H9 (cell line): ENCODE results near the gene MYCBP2. TPM values are rescaled to one million over a fixed set of nuclear protein-coding genes. Genes with fewer than 3 reads are reported as not detected.
A peak's percentile ranks its signal among the peaks of the same experiment; 100 is the strongest.

ENCODE experiments used
- DNase-seq: peaks from one replicate; pipeline ENCODE4 v3.0.0-alpha.2; 2017
- H2AFZ ChIP-seq: one replicate; pipeline ENCODE4 v1.6.1; 2013; ENCODE audit warnings: mild to moderate bottlenecking, low read length, control low read depth, moderate library complexity
- H2AK5ac ChIP-seq: 2 replicates; pipeline ENCODE4 v1.6.1; 2013; ENCODE audit warnings: low read length, control low read depth, mixed read lengths; ENCODE audit not compliant: insufficient read length
- H2BK120ac ChIP-seq: one replicate; pipeline ENCODE4 v1.6.1; 2013; ENCODE audit warnings: low read depth, mild to moderate bottlenecking, low read length, control low read depth, inconsistent platforms; ENCODE audit not compliant: poor library complexity, severe bottlenecking
- H2BK12ac ChIP-seq: 2 replicates; pipeline ENCODE4 v1.6.1; 2013; ENCODE audit warnings: low read length, control low read depth, mixed read lengths, low read depth; ENCODE audit not compliant: insufficient read length
- H2BK15ac ChIP-seq: 2 replicates; pipeline ENCODE4 v1.6.1; 2013; ENCODE audit warnings: low read depth, low read length, control low read depth
- H2BK20ac ChIP-seq: one replicate; pipeline ENCODE4 v1.6.1; 2013; ENCODE audit warnings: low read depth, mild to moderate bottlenecking, low read length, control low read depth, inconsistent platforms; ENCODE audit not compliant: poor library complexity, severe bottlenecking
- H2BK5ac ChIP-seq: 2 replicates; pipeline ENCODE4 v1.6.1; 2013; ENCODE audit warnings: low read length, control low read depth, mixed read lengths; ENCODE audit not compliant: insufficient read length
- H3K14ac ChIP-seq: 2 replicates; pipeline ENCODE4 v1.6.1; 2013; ENCODE audit warnings: low read length, control low read depth; ENCODE audit not compliant: insufficient read depth
- H3K18ac ChIP-seq: 2 replicates; pipeline ENCODE4 v1.6.1; 2013; ENCODE audit warnings: low read depth, mild to moderate bottlenecking, mixed read lengths, low read length, control low read depth; ENCODE audit not compliant: insufficient read length
- H3K23ac ChIP-seq: 2 replicates; pipeline ENCODE4 v1.6.1; 2013; ENCODE audit warnings: low read length, control low read depth, mixed read lengths, low read depth; ENCODE audit not compliant: insufficient read length
- H3K23me2 ChIP-seq: 2 replicates; pipeline ENCODE4 v1.6.1; 2013; ENCODE audit warnings: low read depth, mild to moderate bottlenecking, mixed read lengths, low read length, control low read depth; ENCODE audit not compliant: insufficient read length, poor library complexity, severe bottlenecking
- H3K27ac ChIP-seq: 2 replicates; pipeline ENCODE4 v1.5.1; 2013; ENCODE audit warnings: low read length, control low read depth, mixed read lengths, low read depth; ENCODE audit not compliant: insufficient read length
- H3K27me3 ChIP-seq: 2 replicates; pipeline ENCODE4 v1.6.1; 2013; ENCODE audit warnings: low read length, control low read depth, inconsistent platforms; ENCODE audit not compliant: insufficient read depth
- H3K4ac ChIP-seq: 2 replicates; pipeline ENCODE4 v1.6.1; 2013; ENCODE audit warnings: low read depth, mild to moderate bottlenecking, control low read depth, inconsistent platforms, low read length, moderate library complexity
- H3K4me1 ChIP-seq: 2 replicates; pipeline ENCODE4 v1.6.1; 2013; ENCODE audit warnings: low read length, control low read depth, inconsistent platforms; ENCODE audit not compliant: insufficient read depth
- H3K4me2 ChIP-seq: 2 replicates; pipeline ENCODE4 v1.6.1; 2013; ENCODE audit warnings: low read length, control low read depth, mixed read lengths; ENCODE audit not compliant: insufficient read length, insufficient read depth
- H3K56ac ChIP-seq: 2 replicates; pipeline ENCODE4 v1.6.1; 2013; ENCODE audit warnings: low read depth, mild to moderate bottlenecking, mixed read lengths, low read length, control low read depth; ENCODE audit not compliant: insufficient read length
- H3K79me1 ChIP-seq: 2 replicates; pipeline ENCODE4 v1.6.1; 2013; ENCODE audit warnings: low read depth, mild to moderate bottlenecking, moderate library complexity, low read length, control low read depth, inconsistent platforms; ENCODE audit not compliant: insufficient read depth, poor library complexity, severe bottlenecking
- H3K79me2 ChIP-seq: 2 replicates; pipeline ENCODE4 v1.6.1; 2013; ENCODE audit warnings: low read length, control low read depth, inconsistent platforms; ENCODE audit not compliant: insufficient read depth
- H3K9ac ChIP-seq: 2 replicates; pipeline ENCODE4 v1.6.1; 2013; ENCODE audit warnings: low read length, control low read depth, mixed read lengths; ENCODE audit not compliant: insufficient read length; ENCODE audit errors: extremely low read depth
- H3K9me3 ChIP-seq: one replicate; pipeline ENCODE4 v1.6.1; 2013; ENCODE audit warnings: low read depth, low read length, inconsistent platforms; ENCODE audit not compliant: control insufficient read depth
- H3T11ph ChIP-seq: one replicate; pipeline ENCODE4 v1.6.1; 2013; ENCODE audit warnings: mild to moderate bottlenecking, low read length, control low read depth, inconsistent platforms
- H4K20me1 ChIP-seq: one replicate; pipeline ENCODE4 v1.6.1; 2013; ENCODE audit not compliant: control insufficient read depth, insufficient read length, insufficient read depth
- H4K5ac ChIP-seq: 2 replicates; pipeline ENCODE4 v1.6.1; 2013; ENCODE audit warnings: low read depth, mild to moderate bottlenecking, mixed read lengths, low read length, control low read depth; ENCODE audit not compliant: insufficient read length
- H4K8ac ChIP-seq: replicated peaks from 2 replicates; pipeline ENCODE4 v1.6.1; 2013; ENCODE audit warnings: low read length, control low read depth, mixed read lengths, low read depth; ENCODE audit not compliant: insufficient read length
- H4K91ac ChIP-seq: 2 replicates; pipeline ENCODE4 v1.6.1; 2013; ENCODE audit warnings: low read depth, mild to moderate bottlenecking, moderate library complexity, mixed read lengths, low read length, control low read depth; ENCODE audit not compliant: insufficient read length
- H3K27ac Mint-ChIP-seq, 3 experiments: 2 replicates in 2 of 3; 3 replicates in 1 of 3; pipeline ENCODE4 v1.8.0; 2020 to 2021; ENCODE audit warnings: mixed read lengths in 3 of 3, mild to moderate bottlenecking in 1 of 3, moderate library complexity in 1 of 3
- H3K27me3 Mint-ChIP-seq: 2 replicates; pipeline ENCODE4 v1.8.0; 2021; ENCODE audit warnings: low read depth, mild to moderate bottlenecking, moderate library complexity, mixed read lengths
- H3K36me3 Mint-ChIP-seq, 3 experiments: 2 replicates in 2 of 3; 3 replicates in 1 of 3; pipeline ENCODE4 v1.8.0; 2020 to 2021; ENCODE audit warnings: low read depth in 3 of 3, mixed read lengths in 3 of 3; ENCODE audit not compliant: insufficient read depth in 1 of 3
- H3K4me1 Mint-ChIP-seq, 2 experiments: 2 replicates each; pipeline ENCODE4 v1.8.0; 2020; ENCODE audit warnings: mixed read lengths in 2 of 2
- H3K4me3 Mint-ChIP-seq, 2 experiments: 2 replicates in 1 of 2; 3 replicates in 1 of 2; pipeline ENCODE4 v1.8.0; 2020 to 2021; ENCODE audit warnings: mild to moderate bottlenecking in 2 of 2, mixed read lengths in 2 of 2, moderate library complexity in 1 of 2
- H3K9me3 Mint-ChIP-seq, 2 experiments: 2 replicates in 1 of 2; 3 replicates in 1 of 2; pipeline ENCODE4 v1.8.0; 2020; ENCODE audit warnings: mild to moderate bottlenecking in 2 of 2, mixed read lengths in 2 of 2, moderate library complexity in 1 of 2
- CTCF ChIP-seq: fragments of 200-600 bp; sonication (generic); conservative IDR thresholded peaks from 3 replicates; pipeline ENCODE4 v1.8.0; 2021; ENCODE audit warnings: antibody characterized with exemption, mild to moderate bottlenecking
- WGBS: extraction: QIAGEN DNeasy Blood & Tissue Kit; methylation state at CpG from one replicate; pipeline ENCODE4 v1.1.7; 2013; ENCODE audit warnings: missing lambda C conversion rate, low lambda C conversion rate, mixed read lengths; ENCODE audit not compliant: insufficient read length; ENCODE audit errors: extremely low coverage; 5-methylcytosine and 5-hydroxymethylcytosine counted together
- total RNA-seq: library from RNA; stranded (reverse); gene quantifications from 2 replicates; pipeline ENCODE4 v1.2.1, GENCODE V29; 2021

MYCBP2 gene
- total RNA-seq, 1 experiment from 2014 or later, result 32.0 TPM

- no peaks in the 10 kb centered on the region for H3K9me3 Mint-ChIP-seq
- Histone ChIP-seq H2AFZ (no peak overlapping the region), H3K4me2 (no peak overlapping the region), H3K27ac (no peak overlapping the region), H3K9me3 (no peaks in the 10 kb centered on the region), H3K27me3 (no peaks in the 10 kb centered on the region), H2BK15ac (no peak overlapping the region), H4K5ac (no peak overlapping the region), H2BK5ac (no peak overlapping the region), H3K56ac (no peak overlapping the region), H2BK120ac (no peak overlapping the region), H3K79me2 (peaks cover 5% of the 10 kb centered on the region; the same call in 1 of the 2 replicates), H3K18ac (no peak overlapping the region), H2AK5ac (no peak overlapping the region), H3T11ph (no peak overlapping the region), H3K23ac (no peak overlapping the region), H4K8ac (no peak overlapping the region), H3K9ac (no peak overlapping the region), H2BK12ac (no peak overlapping the region), H3K14ac (no peak overlapping the region), H4K20me1 (no peaks in the 10 kb centered on the region), H3K79me1 (no peaks in the 10 kb centered on the region), H3K4ac (no peak overlapping the region), H3K23me2 (no peaks in the 10 kb centered on the region), H2BK20ac (no peak overlapping the region), H4K91ac (no peak overlapping the region), H3K4me1 (peaks cover 2% of the 10 kb centered on the region; the same call in 1 of the 2 replicates)
- peak overlapping the region in 1 of 3 experiments; percentile 3; a peak in 1 of 7 replicates for H3K27ac Mint-ChIP-seq
- peaks cover 0 to 3% (median 2%) of the 10 kb centered on the region in 3 experiments; a peak in 1 of 7 replicates for H3K36me3 Mint-ChIP-seq
- no CpG with 5 or more reads among the region's 2 CpGs for WGBS
- no peak for DNase-seq
- H3K4me1 Mint-ChIP-seq, result peaks cover 82% of the 10 kb centered on the region in 2 experiments
- no peaks in the 10 kb centered on the region for H3K27me3 Mint-ChIP-seq
- TF ChIP-seq CTCF, result no peak
- H3K4me3 Mint-ChIP-seq, result no peak overlapping the region
These were observed 16.7 kb downstream of the MYCBP2 start for GRCh38 chr13:77310161-77310560.
